VCaP (cell line): Measurements from ENCODE around the gene CSPG4.
"Not testable (repeated sequence)": the region's sequence is repeated elsewhere in the genome, so short reads cannot be mapped to it uniquely, and the experiment has no call there.

ENCODE experiments used
- H3K27ac ChIP-seq: fragments of 450-650 bp; 2 replicates; pipeline ENCODE4 v1.5.1; 2017
- TF ChIP-seq, protein P1 (sequence below): fragments of 450-650 bp; conservative IDR thresholded peaks from 2 replicates; pipeline ENCODE4 v1.5.1; 2017; ENCODE audit warnings: mild to moderate bottlenecking, moderate library complexity

CSPG4 gene

GRCh38 chr15:75688831-75689230 lies 23.8 kb downstream of the CSPG4 start:
- H3K27ac ChIP-seq, result no peak overlapping the region
- TF ChIP-seq, protein P1, sequence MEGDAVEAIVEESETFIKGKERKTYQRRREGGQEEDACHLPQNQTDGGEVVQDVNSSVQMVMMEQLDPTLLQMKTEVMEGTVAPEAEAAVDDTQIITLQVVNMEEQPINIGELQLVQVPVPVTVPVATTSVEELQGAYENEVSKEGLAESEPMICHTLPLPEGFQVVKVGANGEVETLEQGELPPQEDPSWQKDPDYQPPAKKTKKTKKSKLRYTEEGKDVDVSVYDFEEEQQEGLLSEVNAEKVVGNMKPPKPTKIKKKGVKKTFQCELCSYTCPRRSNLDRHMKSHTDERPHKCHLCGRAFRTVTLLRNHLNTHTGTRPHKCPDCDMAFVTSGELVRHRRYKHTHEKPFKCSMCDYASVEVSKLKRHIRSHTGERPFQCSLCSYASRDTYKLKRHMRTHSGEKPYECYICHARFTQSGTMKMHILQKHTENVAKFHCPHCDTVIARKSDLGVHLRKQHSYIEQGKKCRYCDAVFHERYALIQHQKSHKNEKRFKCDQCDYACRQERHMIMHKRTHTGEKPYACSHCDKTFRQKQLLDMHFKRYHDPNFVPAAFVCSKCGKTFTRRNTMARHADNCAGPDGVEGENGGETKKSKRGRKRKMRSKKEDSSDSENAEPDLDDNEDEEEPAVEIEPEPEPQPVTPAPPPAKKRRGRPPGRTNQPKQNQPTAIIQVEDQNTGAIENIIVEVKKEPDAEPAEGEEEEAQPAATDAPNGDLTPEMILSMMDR, result no peak

- TF ChIP-seq, protein P1, result no peak
- H3K27ac ChIP-seq, result no peak overlapping the region
These were observed 24.4 kb downstream of the CSPG4 start for GRCh38 chr15:75688278-75688557.

- TF ChIP-seq, protein P1, result no peak
- no peak overlapping the region for H3K27ac ChIP-seq
These were observed 25.0 kb downstream of the CSPG4 start for GRCh38 chr15:75687486-75688277.

DNA sequence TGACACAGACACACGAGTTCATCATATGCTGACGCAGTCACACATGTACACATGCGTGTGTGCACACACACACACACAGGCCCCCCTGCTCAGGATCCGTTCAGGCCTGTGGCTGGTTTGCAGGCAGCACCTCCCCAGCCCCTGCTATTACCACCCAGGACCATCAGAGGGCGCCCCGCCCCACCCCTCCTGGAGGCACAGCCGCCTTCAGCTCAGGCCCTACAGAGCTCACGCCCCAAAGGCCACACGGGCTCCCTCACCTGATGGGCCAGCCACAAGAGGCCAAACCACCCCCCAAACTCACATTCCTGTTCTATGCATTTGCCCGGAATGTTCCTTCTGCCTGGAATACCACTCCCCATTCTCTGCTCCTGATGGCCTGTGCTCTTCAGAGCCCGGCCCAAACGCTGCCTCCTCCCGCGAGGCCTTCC lies 26.4 kb downstream of the CSPG4 start:
- not testable (repeated sequence) for H3K27ac ChIP-seq
- TF ChIP-seq, protein P1, result peak; percentile 82

GRCh38 chr15:75685195-75685594 lies 27.5 kb downstream of the CSPG4 start:
- no peak overlapping the region for H3K27ac ChIP-seq
- TF ChIP-seq, protein P1, result no peak

DNA sequence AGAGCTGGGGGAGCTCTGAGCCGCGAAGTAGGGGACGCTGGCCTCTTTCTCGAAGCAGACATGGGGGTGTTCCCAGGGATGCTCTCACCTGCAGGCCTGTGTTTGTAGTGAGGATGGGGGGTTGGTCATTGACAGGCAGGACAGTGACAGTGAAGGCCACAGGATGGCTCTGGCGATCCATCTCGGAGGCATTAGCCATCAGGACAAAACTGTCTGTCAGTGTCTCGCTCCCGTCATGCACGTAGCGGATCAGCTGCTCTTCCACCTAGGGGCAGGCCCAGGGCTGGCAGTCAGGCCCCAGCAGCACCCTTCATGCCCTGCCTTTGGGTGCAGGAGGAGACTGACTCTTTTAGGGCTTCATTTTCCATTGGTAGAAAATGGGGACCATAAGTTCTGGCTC lies 28.0 kb downstream of the CSPG4 start:
- TF ChIP-seq, protein P1, result no peak; the same call in 1 of the 2 replicates
- H3K27ac ChIP-seq, result no peak overlapping the region

DNA sequence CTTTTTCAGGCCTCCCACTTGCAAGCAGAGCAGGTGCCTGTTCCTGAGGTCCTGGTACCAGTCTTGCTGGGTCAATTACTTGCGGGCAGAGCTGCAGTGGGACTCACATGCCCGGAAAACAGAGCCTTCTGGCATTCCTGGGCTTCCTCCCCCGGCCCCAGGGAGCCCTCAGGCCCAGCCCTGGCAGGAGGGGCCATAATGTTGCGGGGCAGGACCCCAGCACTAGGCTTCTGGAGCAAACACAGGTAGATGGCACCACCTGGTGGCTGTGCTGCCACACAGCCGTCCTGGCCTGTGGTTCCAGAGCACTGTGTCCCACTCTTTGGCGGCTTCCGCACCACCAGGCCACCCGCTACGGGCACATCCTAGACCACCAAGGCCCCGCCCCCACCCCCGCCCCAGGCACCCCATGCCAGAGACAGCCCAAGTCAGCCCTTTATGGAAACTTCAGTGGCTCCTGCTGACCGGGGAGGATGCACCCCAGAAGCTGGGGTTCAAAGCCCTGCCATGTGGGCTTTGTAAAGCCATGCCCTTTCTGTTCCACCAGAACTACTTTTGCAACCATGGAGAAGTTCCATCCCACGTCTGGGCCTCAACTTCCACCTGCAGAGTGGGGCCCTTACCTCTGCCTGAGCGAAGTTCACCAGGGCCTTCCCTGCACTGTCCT lies 28.9 kb downstream of the CSPG4 start:
- H3K27ac ChIP-seq, result peak overlapping the region; percentile 35; the same call in 1 of the 2 replicates
- TF ChIP-seq, protein P1, result peak; percentile 93
